GDM1 (cell line): ENCODE results near the gene POU2AF1.

Source experiments
- DNase-seq: peaks from one replicate; lab custom pipeline; 2025; lab: John Stamatoyannopoulos, UW

The POU2AF1 gene

DNA sequence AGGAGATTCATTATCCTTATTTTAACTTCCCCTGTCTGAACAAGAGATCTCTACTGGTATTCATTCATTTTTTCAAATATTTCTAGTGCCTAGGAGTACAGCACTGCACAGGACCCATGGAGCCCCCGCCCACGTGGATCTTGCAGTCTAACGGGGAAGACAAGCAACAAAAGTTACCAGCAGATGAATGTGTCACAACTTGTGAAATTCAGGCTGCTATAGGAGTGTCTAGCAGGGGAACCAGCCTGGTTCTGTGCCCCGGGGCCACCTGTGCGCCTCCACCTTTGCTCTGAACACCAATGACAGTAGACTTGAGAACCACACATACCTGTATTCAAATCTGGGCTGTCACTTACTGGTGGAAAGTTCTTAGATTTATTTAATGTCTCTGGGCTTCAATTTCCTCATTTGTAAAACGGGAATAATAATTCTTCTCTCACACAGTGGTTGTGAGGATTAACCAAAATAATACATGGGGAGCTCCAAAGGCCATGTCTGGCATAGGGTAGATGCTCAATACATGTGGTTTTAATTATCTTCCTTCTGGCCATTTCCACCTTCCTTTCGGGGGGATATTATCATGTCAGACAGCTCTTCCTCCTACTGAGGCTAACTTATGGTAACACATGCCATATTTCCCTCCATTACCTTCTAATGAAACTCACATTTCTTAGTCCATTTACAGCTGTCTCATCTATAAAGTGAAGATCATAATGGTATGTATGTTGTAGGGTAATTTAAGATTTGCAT lies 17.8 kb downstream of the POU2AF1 start:
- no peak for DNase-seq

DNA sequence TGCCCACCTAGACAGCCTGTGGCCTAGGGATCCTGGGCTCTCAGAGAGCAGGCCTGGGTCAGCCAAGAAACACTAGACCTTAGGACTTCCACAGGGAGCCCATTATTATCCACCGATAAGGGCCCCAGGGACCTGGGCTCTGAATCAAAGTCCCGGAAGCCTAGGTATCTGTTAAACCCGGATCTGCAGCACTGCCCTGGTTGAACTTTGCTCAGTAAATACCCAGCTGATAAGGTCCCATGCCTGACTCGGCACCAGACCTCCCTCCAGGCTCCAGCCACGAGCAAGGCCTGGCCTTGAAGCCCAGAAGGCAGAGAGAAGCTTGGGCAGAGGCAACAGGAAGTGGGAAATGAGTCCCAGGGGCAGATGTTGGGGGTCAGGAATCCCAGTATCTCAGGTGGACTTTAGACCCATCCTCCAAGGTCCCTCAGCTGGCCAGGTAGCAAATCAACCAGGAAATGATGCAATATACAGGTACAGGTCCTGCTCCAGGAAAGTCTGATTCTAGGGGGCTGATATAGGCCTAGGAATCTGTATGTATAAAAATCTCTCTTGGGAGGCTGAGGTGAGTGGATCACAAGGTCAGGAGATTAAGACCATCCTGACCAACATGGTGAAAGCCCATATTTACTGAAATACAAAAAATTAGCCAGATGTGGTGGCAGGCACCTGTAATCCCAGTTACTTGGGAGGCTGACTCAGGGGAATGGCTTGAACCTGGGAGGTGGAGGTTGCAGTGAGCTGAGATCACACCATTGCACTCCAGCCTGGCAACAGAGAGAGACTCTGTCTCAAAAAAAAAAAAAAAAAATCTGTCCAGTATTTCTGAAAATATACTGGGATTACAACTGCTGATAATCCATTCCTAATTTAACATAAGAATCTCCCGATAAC lies 18.7 kb downstream of the POU2AF1 start:
- DNase-seq = no peak

DNA sequence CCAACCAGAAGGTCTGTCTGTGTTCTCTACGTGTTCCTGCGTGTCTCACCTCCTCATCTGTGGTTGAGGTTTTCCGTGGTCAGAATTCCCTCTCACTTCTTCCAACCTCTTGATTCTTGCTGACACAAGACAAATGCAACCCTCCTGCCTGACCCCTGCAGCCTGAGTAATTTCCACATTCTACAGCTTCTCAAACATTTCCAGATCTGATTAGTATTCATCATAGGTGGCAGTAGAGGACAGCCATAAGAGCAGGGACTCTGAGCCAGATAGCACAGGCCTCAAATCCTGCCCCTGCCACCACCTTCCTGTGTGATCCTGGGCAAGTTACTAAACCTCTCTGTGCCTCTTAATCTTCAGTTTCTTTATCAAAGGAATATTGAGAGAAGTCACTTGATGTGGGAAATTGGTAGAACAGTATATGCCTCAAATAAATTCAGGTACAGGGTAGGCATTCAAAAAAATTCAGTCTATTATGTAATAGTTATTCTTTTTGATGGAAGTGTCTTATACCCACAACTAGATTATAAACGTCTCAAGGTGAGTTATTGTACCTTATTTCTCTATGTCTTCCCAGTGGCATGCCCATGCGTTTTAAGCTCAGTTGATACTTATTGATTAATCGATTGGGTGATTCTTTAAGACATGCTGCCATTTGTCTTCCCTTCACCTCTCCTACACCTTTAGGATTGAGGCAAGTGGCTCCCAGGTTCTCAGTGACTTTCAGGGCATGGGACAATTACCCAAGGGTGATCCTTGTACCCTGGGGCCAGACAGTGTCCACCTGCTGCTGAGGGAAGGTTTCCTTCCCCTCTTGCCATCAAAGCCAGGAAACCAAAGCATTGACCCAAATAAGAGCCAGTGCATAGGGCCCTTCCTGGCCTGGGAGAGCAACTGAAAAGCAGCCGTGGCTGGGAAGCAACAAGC lies 19.6 kb downstream of the POU2AF1 start:
- no peak for DNase-seq

DNA sequence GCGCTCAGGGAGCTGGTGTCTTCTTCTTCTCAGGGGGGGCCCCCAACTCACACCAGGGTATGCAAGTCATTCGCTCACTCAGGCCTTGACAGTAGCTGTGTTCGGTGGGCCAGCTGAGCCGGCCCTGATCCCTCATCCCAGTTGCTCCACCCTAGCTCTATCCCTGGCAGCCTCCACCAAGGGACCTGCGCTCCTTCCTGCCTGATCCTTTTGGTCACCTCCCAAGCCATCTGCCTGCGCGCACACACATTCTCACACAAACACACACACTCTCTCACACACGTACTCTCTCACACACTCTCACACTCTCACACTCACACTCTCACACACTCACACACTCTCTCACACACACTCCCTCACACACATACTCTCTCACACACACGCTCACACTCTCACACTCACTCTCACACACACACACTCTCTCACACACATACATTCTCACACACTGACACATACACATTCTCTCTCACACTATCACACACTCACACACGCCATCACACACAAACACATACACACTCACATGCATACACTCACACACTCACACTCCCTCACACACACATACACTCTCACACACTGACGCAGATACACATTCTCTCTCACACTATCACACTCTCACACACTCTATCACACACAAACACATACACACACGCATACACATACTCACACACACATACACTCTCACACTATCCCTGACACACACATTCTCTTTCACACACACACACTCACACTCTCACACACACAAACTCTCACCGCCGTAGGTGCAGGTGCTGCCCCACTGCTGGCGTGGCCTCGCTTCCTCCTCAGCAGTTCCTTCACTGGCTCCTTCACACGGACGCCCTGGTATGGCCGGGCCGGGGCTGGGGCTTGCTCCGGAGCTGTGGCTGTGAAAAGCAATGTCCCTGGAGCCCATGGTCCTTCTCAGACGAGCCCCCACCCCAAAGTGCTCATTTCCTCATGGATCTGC lies 20.8 kb downstream of the POU2AF1 start:
- DNase-seq = no peak

DNA sequence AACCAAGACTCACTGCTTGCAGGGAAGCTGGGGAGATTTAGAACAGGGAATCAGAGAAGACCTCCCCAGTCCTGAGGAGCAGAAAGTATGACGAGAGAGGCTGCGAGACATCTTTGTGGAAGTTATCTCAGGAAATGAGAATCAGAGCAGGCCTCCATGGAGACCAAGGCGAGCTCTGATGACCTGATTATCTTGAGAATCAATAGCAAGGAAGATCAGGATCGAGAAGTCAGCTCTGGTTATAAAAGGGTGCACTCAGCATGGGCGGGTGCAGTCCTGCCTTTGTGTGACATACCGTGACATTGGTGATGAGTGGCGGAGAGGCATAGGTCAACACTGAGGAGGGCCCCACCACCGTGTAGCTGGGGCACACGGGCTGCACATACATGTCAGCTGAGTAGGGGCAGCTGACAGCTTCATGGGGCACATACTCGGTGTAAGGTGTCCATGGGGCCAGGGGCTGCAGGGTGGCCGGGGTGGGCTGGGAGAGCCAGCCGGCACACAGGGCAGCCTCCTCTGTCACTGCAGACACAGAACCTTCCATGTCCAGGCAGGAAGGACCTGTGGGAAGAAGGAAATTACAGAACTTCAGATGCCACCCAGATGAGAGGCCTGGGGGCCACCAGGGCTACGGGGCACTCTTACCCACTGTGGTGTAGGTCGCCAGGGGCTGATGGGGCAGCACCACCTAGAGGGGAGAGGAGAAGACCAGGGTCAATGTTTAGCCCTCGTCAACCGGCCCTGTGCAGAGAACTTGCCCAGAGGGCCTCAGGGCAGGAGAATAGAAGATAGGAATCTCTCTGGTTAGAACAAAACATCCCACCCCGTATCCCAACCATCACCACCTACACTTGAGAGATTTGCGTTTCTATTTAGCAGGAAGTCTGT lies 21.7 kb downstream of the POU2AF1 start:
- DNase-seq = no peak

DNA sequence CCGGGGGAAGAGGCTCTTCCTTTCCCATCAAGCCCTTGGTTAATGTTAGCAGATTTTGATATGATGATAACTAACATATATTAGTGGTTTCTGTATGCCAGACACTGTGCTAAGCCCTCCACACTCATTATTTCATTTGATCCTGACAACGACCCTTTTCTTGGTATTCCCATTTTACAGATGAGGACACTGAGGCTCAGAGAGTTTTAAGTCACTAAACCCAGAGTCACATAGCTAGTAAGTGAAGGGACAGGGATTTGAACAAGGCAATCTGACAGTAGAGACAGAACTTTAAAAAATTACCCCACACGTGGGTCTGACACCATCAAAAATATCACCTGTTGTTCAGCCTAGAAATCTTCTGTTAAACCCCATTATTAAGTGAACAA lies 22.4 kb downstream of the POU2AF1 start:
- no peak for DNase-seq

DNA sequence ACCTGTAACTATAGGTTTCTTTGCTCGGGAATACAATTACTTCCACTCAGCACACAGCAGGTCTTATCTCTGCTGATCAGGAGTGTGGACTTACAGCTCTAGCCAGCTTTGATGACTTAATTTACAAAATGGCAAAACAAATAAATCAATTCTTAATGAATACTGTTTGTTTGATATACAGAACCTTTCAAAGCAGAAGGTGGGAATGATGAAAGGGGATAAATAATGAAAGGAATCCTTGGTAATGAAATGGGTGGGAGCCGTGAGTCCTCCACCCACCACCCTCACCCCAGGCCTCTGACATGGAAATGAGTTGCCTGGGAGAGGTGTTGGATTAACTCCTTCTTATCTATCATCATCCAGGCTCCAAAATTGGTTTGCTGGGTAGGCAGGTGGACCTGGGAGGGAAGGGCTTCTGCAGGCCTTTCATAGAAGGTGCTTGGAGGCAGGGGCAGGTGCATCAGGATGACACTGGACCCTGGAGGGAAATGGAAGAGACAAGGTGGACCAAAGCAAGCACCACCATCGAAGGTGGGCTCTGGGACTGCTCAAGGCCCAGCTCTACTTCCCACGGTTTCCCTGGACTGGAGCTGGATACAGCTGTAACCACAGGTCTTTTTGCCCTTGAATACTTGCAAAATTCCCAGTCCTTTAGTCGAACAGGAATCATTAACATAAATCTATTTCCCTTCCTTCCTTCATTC lies 23.0 kb downstream of the POU2AF1 start:
- DNase-seq = no peak

DNA sequence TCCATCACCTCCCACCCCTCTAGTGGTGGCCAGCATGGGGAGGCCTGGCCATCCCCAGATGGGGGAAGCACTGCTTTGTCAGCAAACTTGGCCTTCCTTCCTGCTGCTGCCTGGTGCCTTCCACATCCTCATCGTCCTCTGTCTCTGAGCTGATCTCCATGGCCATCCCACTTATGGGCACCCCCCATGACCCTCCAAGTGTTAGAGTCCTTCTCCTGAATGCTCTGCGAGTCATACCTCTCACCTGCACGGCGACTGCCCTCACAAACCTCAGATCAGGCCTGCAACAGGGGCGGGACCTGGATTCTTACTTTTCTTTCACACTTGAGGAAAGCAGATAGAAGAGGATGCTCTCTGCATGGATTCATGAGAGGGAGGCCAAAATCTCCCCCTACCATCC lies 24.0 kb downstream of the POU2AF1 start:
- DNase-seq = no peak

DNA sequence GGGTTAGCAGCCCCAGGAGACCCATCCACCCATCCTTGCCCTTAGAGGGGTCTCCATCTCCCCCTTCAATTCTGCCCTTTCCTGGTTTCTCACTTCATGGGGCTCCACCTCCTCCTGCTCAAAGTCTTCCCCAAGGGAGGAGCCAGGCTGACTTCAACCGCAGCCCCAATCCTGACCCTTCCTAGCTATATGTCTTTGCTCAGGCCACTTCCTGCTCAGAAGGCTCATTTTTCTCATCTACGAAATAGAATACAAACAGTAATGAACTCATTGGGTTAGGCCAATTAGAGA lies 24.5 kb downstream of the POU2AF1 start:
- DNase-seq = no peak

DNA sequence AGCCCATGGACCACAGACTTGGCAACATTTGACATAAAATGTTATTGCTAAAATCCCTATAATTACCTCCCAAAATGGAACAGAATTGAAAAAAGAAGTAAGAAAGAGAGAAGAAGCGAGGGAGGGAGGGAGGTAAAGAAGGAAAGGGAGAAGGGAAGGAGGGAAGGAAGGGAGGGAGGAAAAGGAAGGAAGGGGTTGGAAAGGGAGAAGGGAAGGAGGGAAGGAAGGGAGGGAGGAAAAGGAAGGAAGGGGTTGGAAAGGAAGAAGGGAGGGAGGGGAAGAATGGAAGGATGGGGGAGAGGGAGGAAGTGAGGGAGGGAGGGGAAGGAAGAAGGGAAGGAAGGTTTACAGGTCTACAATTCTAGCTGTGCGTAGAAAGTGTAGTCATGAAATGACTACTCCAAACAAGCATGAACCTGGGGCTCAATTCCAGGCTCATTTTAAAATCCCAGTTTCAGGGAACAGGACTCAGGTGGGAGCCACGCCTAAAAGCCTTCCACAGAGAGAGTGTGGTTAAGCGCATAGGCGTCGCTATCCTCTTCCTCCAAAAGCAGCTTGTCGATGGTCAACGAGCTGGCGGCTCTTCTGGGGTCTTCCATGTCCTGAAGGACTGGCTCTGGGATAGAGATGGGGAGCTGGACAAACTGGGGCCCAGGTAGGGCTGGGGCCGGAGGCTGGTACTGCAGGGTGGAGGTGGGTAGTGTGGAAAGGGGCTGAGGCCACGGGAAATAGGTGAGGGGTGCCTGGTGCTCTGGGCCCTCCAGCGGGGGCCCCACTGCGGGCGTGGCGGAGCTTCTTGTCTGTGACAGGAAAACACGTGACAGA lies 25.1 kb downstream of the POU2AF1 start:
- no peak for DNase-seq

DNA sequence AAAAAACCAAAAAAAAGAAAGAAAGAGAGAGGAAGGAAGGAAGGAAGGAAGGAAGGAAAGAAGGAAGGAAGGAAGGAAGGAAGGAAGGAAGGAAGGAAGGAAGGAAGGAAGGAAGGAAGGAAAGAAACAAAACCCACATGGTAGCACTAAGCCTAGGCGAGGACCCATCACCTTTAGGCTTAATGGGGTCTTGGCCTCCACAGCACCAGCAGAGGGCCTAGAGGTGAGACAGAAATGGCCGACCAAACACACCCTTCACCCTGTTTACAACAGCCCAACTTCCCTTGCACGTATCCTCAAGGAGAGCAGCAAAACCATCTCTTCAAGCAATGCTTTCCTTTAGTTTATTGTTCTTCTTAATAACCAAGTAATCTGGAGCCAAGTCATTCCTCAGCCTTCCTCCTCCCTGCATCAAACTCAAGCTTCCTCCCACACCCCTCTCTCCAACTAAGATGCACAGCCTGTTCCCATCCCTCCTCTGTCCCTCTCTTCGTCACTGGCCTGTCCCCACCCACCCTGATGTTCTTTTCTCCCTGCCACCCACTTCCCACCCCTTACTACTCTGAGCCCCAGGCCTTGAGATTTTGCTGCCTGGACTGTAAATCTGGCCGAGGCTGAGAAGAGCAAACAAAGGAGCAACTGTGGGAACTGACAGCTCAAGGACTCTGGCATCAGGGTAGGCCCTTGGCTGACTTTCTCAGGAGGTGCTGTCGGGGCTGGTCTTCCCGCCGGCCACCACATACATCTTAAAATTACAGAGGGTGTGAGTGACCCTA lies 26.0 kb downstream of the POU2AF1 start:
- DNase-seq = no peak

DNA sequence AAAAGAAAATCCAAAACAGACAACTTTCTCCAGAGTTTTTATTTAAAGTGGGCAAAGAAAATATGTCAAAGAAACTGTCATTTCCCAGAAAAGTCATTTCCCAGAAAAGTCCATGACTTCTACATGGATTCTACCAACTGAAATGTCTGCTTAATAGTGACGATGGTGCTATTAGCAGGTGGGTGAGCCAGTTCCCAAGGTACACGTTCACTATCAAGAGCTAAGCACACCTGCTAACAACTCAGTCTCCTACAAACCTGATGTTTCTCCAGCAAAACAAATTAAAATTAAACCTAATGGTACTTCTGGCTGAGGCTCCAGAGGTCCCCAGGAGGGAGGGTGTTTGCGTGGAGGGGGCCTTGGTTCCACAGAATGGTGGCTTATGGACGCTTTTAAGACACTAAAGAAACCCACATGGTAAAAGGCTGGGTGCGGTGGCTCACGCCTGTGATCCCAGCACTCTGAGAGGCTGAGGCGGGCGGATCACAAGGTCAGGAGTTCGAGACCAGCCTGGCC lies 26.8 kb downstream of the POU2AF1 start:
- no peak for DNase-seq

DNA sequence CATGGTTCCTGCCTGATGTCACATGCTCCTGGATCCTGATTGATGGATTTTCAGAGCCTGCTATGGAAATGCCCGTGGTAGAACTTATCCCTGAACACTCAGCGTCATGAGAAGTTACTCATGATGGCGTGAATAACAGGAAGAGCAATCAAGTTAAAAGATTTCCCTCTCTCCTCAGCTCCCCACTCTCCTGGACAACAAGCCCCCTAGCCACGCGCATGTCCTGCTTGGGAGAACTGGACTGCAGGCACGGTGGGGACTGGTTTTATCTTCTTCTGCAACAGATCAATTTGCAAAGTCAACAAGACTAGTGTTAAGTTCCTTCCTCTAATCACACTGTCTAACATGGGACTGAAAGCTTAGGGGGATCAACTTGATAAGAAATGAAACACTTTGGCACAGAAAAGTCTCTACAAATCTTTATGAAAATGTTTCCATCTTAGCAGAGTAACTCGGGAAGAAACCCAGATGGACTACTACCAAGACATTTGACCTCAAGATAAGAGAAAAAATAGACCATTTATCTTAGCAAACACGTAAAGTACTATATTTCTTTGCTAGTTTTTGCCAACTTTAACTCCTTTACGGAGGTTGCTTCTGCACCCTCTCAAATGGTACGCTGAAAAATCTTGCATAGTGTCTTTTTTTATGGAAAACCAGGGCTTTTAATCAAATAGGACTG lies 27.6 kb downstream of the POU2AF1 start:
- DNase-seq = no peak

DNA sequence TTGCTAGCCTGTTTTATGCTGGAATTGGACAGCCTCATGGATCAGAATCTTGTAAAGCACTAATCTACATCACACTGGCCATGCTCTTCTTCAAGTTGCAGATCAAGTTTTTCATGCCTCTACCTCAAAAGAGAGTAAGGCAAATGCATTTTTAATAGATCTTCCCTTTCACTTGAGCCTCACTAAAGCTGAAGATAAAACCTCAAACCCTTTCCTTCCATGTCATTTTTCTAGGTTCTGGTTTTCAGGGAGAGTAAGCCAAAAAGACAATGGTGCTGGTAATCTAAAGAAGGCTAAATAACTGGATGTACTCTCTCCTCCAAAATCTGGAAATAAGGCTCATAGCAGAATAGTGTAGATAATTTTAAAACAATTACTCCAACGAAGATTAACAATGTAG lies 28.3 kb downstream of the POU2AF1 start:
- no peak for DNase-seq

DNA sequence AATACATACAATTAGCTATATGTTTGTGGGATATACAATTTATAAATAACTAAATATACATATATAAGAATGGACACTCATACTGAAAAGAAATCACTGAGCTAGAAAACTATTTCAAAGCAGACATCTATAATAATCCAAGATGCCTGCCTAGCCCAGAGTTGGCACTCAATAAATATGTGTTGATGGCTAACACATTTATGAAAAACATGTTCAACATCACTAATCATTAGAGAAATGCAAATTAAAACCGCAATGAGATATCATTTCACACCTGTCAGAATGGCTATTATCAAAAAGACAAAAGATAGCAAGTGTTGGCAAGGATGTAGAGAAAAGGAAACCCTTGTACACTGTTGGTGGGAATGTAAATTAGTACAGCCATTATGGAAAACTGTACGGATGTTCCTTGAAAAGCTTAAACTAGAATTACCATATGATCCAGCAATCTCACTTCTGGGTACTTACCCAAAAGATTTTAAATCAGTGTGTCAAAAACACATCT lies 29.8 kb downstream of the POU2AF1 start:
- DNase-seq = no peak

DNA sequence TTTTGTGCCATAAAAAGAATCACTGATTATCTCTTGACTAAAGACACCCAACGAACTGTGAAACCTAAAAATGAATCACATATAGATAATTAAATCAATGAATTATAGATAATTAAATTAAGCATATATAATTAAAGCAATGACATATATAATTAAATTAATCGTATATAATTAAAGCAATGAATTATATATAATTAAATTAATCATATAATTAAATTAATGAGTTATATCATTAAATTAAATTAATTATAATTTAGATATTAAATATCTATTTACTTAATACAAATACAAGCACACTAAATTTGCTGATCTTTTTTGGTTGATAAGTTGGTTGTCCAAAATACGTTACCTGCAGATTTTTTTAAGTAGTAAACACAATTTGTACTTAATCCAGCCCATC lies 30.9 kb downstream of the POU2AF1 start:
- DNase-seq = no peak

DNA sequence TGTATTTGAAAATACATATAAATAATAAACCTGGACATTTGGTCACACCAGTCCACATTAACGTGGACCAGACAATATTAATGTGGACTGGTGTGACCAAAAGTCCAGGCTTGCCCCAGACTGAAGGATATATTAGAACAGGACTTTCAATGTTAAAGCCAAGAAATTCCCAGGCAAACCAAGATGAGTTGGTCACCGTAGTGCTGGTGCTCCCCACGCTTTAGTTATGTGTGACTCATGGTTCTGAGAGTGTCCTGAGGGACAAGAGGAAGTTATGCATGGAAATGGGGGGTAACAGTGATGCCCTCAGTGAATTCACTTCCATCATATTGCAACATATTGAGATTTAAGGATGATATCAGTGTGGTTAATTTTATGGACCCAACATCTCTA lies 31.4 kb downstream of the POU2AF1 start:
- no peak for DNase-seq
